ENCODE results near the gene PAK6. TPM values are rescaled to one million over a fixed set of nuclear protein-coding genes. Genes with fewer than 3 reads are reported as not detected.

PAK6 gene
- total and polyA plus RNA-seq, 2 experiments from 2014 or later: 2.4 to 20.0 TPM

DNA sequence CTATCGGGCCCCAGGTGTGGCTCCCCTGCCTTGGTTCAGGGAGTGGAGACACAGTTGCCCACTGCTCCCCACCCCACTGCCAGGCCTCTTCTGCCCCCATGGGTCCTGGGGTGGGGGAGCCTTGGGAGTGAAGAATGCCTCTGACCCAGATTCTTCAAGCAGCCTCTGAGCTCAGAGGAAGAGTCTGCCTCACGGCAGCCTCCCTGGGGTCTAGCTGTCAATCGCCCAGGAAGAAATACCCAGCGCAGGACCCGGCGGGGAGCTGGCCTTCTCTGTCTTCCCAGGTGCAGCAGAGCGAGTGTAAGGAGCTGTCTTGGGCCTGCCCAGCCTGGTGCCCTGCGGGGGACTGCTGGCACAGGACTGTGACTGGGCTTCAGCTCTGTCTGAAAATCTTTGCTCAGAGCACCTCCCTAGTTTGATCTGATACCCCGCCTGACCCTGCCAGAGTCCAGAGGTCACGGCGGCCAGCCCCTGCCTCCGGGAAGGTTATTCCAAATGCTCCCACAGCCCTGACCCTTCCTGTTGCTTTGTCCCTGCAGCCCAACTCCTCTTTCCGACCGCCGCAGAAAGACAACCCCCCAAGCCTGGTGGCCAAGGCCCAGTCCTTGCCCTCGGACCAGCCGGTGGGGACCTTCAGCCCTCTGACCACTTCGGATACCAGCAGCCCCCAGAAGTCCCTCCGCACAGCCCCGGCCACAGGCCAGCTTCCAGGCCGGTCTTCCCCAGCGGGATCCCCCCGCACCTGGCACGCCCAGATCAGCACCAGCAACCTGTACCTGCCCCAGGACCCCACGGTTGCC, 33.0 kb downstream of the PAK6 start:
- Mint-ChIP-seq H3K27me3 (ENCODE audit: insufficient read depth, low read depth, poor library complexity) (peaks cover 14% of the 10 kb centered on the region), H3K4me3 (no peak overlapping the region), H3K4me1 (peaks cover 18% of the 10 kb centered on the region), H3K36me3 (ENCODE audit: low read depth) (no peaks in the 10 kb centered on the region; the same call in 2 of the 3 replicates), H3K27ac (no peak overlapping the region), H3K9me3 (no peaks in the 10 kb centered on the region)
- TF ChIP-seq, protein P1, sequence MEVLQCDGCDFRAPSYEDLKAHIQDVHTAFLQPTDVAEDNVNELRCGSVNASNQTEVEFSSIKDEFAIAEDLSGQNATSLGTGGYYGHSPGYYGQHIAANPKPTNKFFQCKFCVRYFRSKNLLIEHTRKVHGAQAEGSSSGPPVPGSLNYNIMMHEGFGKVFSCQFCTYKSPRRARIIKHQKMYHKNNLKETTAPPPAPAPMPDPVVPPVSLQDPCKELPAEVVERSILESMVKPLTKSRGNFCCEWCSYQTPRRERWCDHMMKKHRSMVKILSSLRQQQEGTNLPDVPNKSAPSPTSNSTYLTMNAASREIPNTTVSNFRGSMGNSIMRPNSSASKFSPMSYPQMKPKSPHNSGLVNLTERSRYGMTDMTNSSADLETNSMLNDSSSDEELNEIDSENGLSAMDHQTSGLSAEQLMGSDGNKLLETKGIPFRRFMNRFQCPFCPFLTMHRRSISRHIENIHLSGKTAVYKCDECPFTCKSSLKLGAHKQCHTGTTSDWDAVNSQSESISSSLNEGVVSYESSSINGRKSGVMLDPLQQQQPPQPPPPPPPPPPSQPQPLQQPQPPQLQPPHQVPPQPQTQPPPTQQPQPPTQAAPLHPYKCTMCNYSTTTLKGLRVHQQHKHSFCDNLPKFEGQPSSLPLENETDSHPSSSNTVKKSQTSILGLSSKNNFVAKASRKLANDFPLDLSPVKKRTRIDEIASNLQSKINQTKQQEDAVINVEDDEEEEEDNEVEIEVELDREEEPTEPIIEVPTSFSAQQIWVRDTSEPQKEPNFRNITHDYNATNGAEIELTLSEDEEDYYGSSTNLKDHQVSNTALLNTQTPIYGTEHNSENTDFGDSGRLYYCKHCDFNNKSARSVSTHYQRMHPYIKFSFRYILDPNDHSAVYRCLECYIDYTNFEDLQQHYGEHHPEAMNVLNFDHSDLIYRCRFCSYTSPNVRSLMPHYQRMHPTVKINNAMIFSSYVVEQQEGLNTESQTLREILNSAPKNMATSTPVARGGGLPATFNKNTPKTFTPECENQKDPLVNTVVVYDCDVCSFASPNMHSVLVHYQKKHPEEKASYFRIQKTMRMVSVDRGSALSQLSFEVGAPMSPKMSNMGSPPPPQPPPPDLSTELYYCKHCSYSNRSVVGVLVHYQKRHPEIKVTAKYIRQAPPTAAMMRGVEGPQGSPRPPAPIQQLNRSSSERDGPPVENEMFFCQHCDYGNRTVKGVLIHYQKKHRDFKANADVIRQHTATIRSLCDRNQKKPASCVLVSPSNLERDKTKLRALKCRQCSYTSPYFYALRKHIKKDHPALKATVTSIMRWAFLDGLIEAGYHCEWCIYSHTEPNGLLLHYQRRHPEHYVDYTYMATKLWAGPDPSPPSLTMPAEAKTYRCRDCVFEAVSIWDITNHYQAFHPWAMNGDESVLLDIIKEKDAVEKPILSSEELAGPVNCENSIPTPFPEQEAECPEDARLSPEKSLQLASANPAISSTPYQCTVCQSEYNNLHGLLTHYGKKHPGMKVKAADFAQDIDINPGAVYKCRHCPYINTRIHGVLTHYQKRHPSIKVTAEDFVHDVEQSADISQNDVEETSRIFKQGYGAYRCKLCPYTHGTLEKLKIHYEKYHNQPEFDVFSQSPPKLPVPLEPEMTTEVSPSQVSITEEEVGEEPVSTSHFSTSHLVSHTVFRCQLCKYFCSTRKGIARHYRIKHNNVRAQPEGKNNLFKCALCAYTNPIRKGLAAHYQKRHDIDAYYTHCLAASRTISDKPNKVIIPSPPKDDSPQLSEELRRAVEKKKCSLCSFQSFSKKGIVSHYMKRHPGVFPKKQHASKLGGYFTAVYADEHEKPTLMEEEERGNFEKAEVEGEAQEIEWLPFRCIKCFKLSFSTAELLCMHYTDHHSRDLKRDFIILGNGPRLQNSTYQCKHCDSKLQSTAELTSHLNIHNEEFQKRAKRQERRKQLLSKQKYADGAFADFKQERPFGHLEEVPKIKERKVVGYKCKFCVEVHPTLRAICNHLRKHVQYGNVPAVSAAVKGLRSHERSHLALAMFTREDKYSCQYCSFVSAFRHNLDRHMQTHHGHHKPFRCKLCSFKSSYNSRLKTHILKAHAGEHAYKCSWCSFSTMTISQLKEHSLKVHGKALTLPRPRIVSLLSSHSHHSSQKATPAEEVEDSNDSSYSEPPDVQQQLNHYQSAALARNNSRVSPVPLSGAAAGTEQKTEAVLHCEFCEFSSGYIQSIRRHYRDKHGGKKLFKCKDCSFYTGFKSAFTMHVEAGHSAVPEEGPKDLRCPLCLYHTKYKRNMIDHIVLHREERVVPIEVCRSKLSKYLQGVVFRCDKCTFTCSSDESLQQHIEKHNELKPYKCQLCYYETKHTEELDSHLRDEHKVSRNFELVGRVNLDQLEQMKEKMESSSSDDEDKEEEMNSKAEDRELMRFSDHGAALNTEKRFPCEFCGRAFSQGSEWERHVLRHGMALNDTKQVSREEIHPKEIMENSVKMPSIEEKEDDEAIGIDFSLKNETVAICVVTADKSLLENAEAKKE (CRISPR knock-in tag; IDR thresholded peaks at IDR 0.05): no peak
- TF ChIP-seq JUNB (IDR thresholded peaks at IDR 0.05; ENCODE audit: unreplicated experiment) (no peak), ZNF331 (CRISPR knock-in tag; IDR thresholded peaks at IDR 0.05; ENCODE audit: low read depth) (no peak), NANOG (IDR thresholded peaks at IDR 0.05; ENCODE audit: borderline replicate concordance) (no peak), POLR2AphosphoS5 (IDR thresholded peaks at IDR 0.05; ENCODE audit: low read depth) (no peak), ZNF114 (CRISPR knock-in tag; IDR thresholded peaks at IDR 0.05) (no peak), CREB1 (CRISPR knock-in tag; IDR thresholded peaks at IDR 0.05; ENCODE audit: low read depth) (no peak), EZH2 (IDR thresholded peaks at IDR 0.05; ENCODE audit: low read depth, unreplicated experiment) (no peak), STAT1 (IDR thresholded peaks at IDR 0.05; ENCODE audit: unreplicated experiment) (no peak), EZH2phosphoT487 (IDR thresholded peaks at IDR 0.05; ENCODE audit: unreplicated experiment) (no peak)
- TF ChIP-seq, protein P2, sequence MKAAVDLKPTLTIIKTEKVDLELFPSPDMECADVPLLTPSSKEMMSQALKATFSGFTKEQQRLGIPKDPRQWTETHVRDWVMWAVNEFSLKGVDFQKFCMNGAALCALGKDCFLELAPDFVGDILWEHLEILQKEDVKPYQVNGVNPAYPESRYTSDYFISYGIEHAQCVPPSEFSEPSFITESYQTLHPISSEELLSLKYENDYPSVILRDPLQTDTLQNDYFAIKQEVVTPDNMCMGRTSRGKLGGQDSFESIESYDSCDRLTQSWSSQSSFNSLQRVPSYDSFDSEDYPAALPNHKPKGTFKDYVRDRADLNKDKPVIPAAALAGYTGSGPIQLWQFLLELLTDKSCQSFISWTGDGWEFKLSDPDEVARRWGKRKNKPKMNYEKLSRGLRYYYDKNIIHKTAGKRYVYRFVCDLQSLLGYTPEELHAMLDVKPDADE (IDR thresholded peaks at IDR 0.05): no peak
- TF ChIP-seq, protein P3, sequence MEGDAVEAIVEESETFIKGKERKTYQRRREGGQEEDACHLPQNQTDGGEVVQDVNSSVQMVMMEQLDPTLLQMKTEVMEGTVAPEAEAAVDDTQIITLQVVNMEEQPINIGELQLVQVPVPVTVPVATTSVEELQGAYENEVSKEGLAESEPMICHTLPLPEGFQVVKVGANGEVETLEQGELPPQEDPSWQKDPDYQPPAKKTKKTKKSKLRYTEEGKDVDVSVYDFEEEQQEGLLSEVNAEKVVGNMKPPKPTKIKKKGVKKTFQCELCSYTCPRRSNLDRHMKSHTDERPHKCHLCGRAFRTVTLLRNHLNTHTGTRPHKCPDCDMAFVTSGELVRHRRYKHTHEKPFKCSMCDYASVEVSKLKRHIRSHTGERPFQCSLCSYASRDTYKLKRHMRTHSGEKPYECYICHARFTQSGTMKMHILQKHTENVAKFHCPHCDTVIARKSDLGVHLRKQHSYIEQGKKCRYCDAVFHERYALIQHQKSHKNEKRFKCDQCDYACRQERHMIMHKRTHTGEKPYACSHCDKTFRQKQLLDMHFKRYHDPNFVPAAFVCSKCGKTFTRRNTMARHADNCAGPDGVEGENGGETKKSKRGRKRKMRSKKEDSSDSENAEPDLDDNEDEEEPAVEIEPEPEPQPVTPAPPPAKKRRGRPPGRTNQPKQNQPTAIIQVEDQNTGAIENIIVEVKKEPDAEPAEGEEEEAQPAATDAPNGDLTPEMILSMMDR (conservative IDR thresholded peaks at IDR 0.05; ENCODE audit: low read depth in 2 of 2): no peak
- TF ChIP-seq, protein P4, sequence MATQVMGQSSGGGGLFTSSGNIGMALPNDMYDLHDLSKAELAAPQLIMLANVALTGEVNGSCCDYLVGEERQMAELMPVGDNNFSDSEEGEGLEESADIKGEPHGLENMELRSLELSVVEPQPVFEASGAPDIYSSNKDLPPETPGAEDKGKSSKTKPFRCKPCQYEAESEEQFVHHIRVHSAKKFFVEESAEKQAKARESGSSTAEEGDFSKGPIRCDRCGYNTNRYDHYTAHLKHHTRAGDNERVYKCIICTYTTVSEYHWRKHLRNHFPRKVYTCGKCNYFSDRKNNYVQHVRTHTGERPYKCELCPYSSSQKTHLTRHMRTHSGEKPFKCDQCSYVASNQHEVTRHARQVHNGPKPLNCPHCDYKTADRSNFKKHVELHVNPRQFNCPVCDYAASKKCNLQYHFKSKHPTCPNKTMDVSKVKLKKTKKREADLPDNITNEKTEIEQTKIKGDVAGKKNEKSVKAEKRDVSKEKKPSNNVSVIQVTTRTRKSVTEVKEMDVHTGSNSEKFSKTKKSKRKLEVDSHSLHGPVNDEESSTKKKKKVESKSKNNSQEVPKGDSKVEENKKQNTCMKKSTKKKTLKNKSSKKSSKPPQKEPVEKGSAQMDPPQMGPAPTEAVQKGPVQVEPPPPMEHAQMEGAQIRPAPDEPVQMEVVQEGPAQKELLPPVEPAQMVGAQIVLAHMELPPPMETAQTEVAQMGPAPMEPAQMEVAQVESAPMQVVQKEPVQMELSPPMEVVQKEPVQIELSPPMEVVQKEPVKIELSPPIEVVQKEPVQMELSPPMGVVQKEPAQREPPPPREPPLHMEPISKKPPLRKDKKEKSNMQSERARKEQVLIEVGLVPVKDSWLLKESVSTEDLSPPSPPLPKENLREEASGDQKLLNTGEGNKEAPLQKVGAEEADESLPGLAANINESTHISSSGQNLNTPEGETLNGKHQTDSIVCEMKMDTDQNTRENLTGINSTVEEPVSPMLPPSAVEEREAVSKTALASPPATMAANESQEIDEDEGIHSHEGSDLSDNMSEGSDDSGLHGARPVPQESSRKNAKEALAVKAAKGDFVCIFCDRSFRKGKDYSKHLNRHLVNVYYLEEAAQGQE (IDR thresholded peaks at IDR 0.05; ENCODE audit: unreplicated experiment): no peak
- H3K4me3 ChIP-seq: no peak overlapping the region
- no peak overlapping the region for H3K27ac ChIP-seq (ENCODE audit: low read depth)
- no peak overlapping the region for H3K4me2 ChIP-seq
- H3K9me2 ChIP-seq (ENCODE audit: insufficient read depth): no peaks in the 10 kb centered on the region
- H4K20me1 ChIP-seq (replicated peaks; ENCODE audit: insufficient read depth): no peaks in the 10 kb centered on the region
- ATAC-seq (peak; percentile 4; the same call in 1 of the 3 replicates), DNase-seq (ENCODE audit: low spot score) (no peak)
- no peaks in the 10 kb centered on the region for H3F3A ChIP-seq (replicated peaks; ENCODE audit: low read depth)
- no peaks in the 10 kb centered on the region for H3K79me2 ChIP-seq (replicated peaks; ENCODE audit: insufficient read depth)
- no peaks in the 10 kb centered on the region for H3K27me3 ChIP-seq (ENCODE audit: insufficient read depth)
- H3K4me1 ChIP-seq (ENCODE audit: insufficient read depth): no peaks in the 10 kb centered on the region
- H3K36me3 ChIP-seq (ENCODE audit: insufficient read depth): no peaks in the 10 kb centered on the region
- H2AFZ ChIP-seq: no peak overlapping the region

Data from GM23338 (cell line).